Measurements from ENCODE around the gene HBS1L. TPM values are rescaled to one million over a fixed set of nuclear protein-coding genes. Genes with fewer than 3 reads are reported as not detected.

The HBS1L gene
- total and polyA plus RNA-seq, 7 experiments from 2014 or later = 61.4 to 112 (median 81.0) TPM

- peaks cover 0 to 13% (median 0%) of the 10 kb centered on the region in 5 donors for H3K27me3 Mint-ChIP-seq
- H3K36me3 Mint-ChIP-seq = peaks cover 0 to 8% (median 5%) of the 10 kb centered on the region in 5 donors
- Histone ChIP-seq H3K4me3 (ENCODE audit: low read length) (no peak overlapping the region), H3K27ac (ENCODE audit: low read depth, low read length) (no peak overlapping the region), H3K36me3 (ENCODE audit: control insufficient read depth in 2 of 3, insufficient read depth in 3 of 3, low read length in 3 of 3) (no peaks in the 10 kb centered on the region), H3K9me3 (ENCODE audit: control insufficient read depth in 2 of 3, low read length in 3 of 3) (no peaks in the 10 kb centered on the region), H3K4me1 (ENCODE audit: control insufficient read depth in 2 of 2, insufficient read depth in 2 of 2, low read length in 2 of 2) (no peaks in the 10 kb centered on the region), H3K27me3 (ENCODE audit: control insufficient read depth in 2 of 2, insufficient read depth in 2 of 2, low read length in 2 of 2) (no peaks in the 10 kb centered on the region)
- CTCF ChIA-PET = no interaction called here
- H3K9me3 Mint-ChIP-seq = peaks cover 0 to 3% (median 0%) of the 10 kb centered on the region in 11 donors
- POLR2A ChIA-PET = no interaction called here
- no peak for DNase-seq
- no peak for ATAC-seq
- intact Hi-C loops (cut with micrococcal nuclease) = no loop called here
- H3K4me3 Mint-ChIP-seq = no peak overlapping the region
- no peaks in the 10 kb centered on the region for H3K4me1 Mint-ChIP-seq
- H3K27ac Mint-ChIP-seq = no peak overlapping the region
Observed at GRCh38 chr6:134911547-134911946, 143.1 kb downstream of the HBS1L start.

DNA sequence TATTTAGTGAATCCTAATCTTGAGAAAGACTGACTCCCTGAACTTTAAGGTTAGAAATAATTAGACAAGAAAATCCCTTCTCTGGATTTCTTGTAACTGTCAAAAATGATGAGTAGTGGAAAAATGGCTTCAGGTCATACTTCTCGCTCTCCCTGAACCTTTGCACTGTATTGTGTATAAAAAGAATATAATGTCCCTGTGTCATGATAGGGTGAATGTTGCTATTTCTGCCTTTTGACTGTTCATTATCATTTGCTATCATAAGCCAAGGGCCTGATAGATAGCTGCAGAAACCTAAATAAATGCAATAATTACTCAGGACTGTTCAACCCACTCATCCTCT lies 144.1 kb downstream of the HBS1L start:
- CTCF ChIA-PET = interaction anchor here (0.9 kb wide), 1 partner anchor 744 kb away, joined by 3 read pairs; no protein-coding TSS in a partner anchor

More for the DNA sequence above, 144.1 kb downstream of the HBS1L start:
- H3K9me3 ChIP-seq (ENCODE audit: control insufficient read depth in 2 of 3, low read length in 3 of 3) = no peaks in the 10 kb centered on the region
- H3K27me3 Mint-ChIP-seq = peaks cover 0 to 13% (median 0%) of the 10 kb centered on the region in 5 donors
- H3K27ac ChIP-seq (ENCODE audit: low read depth, low read length) = no peak overlapping the region
- no peaks in the 10 kb centered on the region for H3K36me3 ChIP-seq (ENCODE audit: control insufficient read depth in 2 of 3, insufficient read depth in 3 of 3, low read length in 3 of 3)
- H3K4me3 ChIP-seq (ENCODE audit: low read length) = no peak overlapping the region
- H3K9me3 Mint-ChIP-seq = peaks cover 0 to 3% (median 0%) of the 10 kb centered on the region in 11 donors
- DNase-seq = no peak
- POLR2A ChIA-PET = no interaction called here
- no peaks in the 10 kb centered on the region for H3K4me1 ChIP-seq (ENCODE audit: control insufficient read depth in 2 of 2, insufficient read depth in 2 of 2, low read length in 2 of 2)
- no peaks in the 10 kb centered on the region for H3K4me1 Mint-ChIP-seq
- ATAC-seq = no peak
- intact Hi-C loops (cut with micrococcal nuclease) = no loop called here
- no peak overlapping the region for H3K27ac Mint-ChIP-seq
- peaks cover 0 to under 1% (median 0%) of the 10 kb centered on the region in 5 donors for H3K36me3 Mint-ChIP-seq
- H3K4me3 Mint-ChIP-seq = no peak overlapping the region
- no peaks in the 10 kb centered on the region for H3K27me3 ChIP-seq (ENCODE audit: control insufficient read depth in 2 of 2, insufficient read depth in 2 of 2, low read length in 2 of 2)

Small RNAs within 50 kb of the gene (microRNA-seq; reads per million reads assigned to microRNA genes)
- gene MIR3662 (ENCODE audit: borderline microRNAs expressed) = not detected

Other genes with a start within 250 kb of the HBS1L start
- 1 to 10 TPM; 1.7 to 4.3 (median 2.8) TPM for gene ALDH8A1, start 104.7 kb downstream of the HBS1L start, total RNA-seq
- gene ALDH8A1, start 104.7 kb downstream of the HBS1L start, polyA plus RNA-seq = under 1 TPM in 1 of 2 donors, not detected in 1; 0.20 TPM
- 10 to 100 TPM; 14.2 to 33.3 (median 17.3) TPM for gene MYB, start 126.5 kb upstream of the HBS1L start, total RNA-seq
- 1 to 10 TPM; 2.1 to 2.9 TPM for gene MYB, start 126.5 kb upstream of the HBS1L start, polyA plus RNA-seq